Activated naive CD4-positive, alpha-beta T cell treated with anti-CD3 and anti-CD28 coated beads, Interleukin-2, amount 50 U/mL, for 72 hours (primary cell): Measurements from ENCODE around the gene RCN1. TPM values are rescaled to one million over a fixed set of nuclear protein-coding genes. Genes with fewer than 3 reads are reported as not detected.

Experiments used
- ATAC-seq, 2 donors: fragments of 150-1000 bp; cut with Tn5 transposase; 2 replicates each; pipeline ENCODE4 v1.10.0; 2021; ENCODE audit warnings: mild to moderate bottlenecking in 2 of 2, moderate library complexity in 2 of 2
- DNase-seq, 2 donors: peaks; one replicate each; pipeline ENCODE4 v3.0.0; 2021 to 2022; ENCODE audit warnings: low spot score in 2 of 2
- H3K27ac Mint-ChIP-seq, 2 donors: one replicate each; pipeline ENCODE4 v1.8.0; 2022; ENCODE audit warnings: mild to moderate bottlenecking in 2 of 2, mixed read lengths in 2 of 2
- H3K36me3 Mint-ChIP-seq, 2 donors: one replicate each; pipeline ENCODE4 v1.8.0; 2022; ENCODE audit warnings: mixed read lengths in 2 of 2
- H3K9me3 Mint-ChIP-seq, 2 donors: one replicate each; pipeline ENCODE4 v1.8.0; 2022; ENCODE audit warnings: mixed read lengths in 2 of 2
- total RNA-seq, 2 donors: library from RNA; stranded (reverse); gene quantifications; one replicate each; pipeline ENCODE4 v1.2.3, GENCODE V29; 2022

The RCN1 gene
- total RNA-seq, 2 donors from 2014 or later: 8.6 to 27.2 TPM

- Mint-ChIP-seq H3K27ac (no peak overlapping the region), H3K9me3 (peaks cover 12 to 13% of the 10 kb centered on the region in 2 donors), H3K36me3 (peaks cover 0 to 17% of the 10 kb centered on the region in 2 donors)
- ATAC-seq: no peak
- DNase-seq: no peak
Observed at GRCh38 chr11:32122200-32122599, 31.3 kb downstream of the RCN1 start.

DNA sequence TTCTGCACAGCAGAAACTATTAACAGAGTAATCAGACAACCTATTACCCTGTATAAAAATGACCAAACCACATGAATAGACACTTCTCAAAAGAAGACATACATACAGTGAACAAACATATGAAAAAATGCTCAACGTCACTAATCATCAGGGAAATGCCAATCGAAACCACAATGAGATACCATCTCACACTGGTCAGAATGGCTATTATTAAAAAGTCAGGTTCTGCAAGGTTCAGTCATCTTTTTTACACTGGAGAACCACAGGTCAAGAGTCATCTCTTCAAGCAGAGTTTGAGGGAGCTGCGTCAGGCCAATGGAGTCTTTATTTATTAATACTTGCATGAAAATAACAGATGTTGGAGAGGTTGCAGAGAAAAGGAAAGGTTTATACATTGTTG lies 40.4 kb downstream of the RCN1 start:
- Mint-ChIP-seq H3K9me3 (peaks cover 0 to 4% of the 10 kb centered on the region in 2 donors), H3K36me3 (peaks cover 0 to 8% of the 10 kb centered on the region in 2 donors), H3K27ac (no peak overlapping the region)
- DNase-seq (no peak), ATAC-seq (no peak)

GRCh38 chr11:32136657-32137056 lies 45.8 kb downstream of the RCN1 start:
- Mint-ChIP-seq H3K9me3 (no peaks in the 10 kb centered on the region), H3K27ac (no peak overlapping the region), H3K36me3 (no peaks in the 10 kb centered on the region)
- ATAC-seq: no peak
- DNase-seq: no peak

GRCh38 chr11:32137263-32137662 lies 46.4 kb downstream of the RCN1 start:
- DNase-seq: no peak
- Mint-ChIP-seq H3K36me3 (no peaks in the 10 kb centered on the region), H3K27ac (no peak overlapping the region), H3K9me3 (no peaks in the 10 kb centered on the region)
- no peak for ATAC-seq

DNA sequence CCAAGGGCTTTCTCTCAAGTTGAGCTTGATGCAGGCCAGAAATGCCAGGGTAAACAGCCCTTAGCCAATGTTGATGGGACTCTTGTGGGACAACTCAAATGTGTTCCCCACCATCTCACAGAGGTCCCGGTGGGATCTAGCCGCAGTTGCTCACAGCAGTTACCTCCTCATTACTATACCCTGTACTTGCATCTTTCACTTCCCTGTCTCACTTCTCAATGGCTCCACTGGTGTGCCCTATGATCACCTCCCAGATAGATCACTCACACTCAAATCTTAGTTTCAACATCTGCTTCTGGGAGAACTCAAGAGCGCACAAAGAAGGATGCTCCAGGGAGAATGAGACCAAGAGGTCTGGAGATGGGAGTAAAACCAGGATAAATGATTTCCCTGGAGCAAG lies 47.0 kb downstream of the RCN1 start:
- no peaks in the 10 kb centered on the region for H3K36me3 Mint-ChIP-seq
- H3K27ac Mint-ChIP-seq: no peak overlapping the region
- no peaks in the 10 kb centered on the region for H3K9me3 Mint-ChIP-seq
- DNase-seq: no peak
- ATAC-seq: no peak

DNA sequence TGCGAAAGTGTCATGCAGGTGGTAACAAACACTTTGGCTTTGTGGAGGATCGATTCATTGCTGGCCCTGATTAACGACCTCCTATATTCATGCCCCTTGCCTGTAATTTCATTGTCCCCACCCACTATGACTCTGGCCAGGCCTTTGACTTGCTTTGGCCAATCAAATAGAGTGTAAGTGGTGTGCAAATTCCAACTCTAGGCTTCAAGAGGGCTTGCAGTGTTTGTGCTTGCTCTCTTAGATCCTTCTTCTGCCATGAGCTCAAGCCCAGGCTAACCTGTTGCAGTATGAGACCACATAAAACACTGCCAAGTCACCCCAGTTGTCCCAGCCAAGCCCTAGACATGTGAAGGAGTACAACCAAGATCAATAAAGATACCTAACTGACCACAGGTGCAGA lies 48.0 kb downstream of the RCN1 start:
- DNase-seq (no peak), ATAC-seq (no peak)
- Mint-ChIP-seq H3K27ac (no peak overlapping the region), H3K9me3 (no peaks in the 10 kb centered on the region), H3K36me3 (no peaks in the 10 kb centered on the region)

DNA sequence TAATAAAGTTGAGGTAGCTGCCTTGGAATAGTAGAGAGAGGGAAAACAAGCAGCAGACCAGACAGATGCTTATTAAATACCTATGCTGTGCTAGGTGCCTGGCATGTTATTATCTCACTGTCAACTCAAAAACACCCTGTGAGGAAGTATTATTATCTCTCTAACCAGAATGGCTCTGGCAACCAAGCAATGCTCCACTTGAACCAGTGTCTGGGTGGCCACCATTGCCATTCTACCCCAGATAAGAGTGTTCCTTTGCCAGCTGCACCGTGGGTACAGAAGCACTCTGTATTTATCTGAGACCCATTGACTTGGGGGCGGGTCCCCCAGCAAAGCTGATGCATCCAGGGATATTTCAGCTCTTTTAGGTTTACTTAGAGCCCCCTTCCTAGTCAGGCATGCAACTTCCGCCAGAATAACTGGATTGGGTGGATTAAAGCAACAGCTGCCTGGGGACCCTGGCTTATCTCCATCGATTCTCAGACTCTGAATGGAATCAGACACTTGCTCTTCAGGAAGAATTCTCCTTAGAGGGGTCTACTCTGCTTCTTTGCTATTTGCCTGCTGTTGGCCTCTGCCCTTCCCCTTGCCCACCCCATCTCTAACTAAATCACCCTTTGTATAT lies 49.1 kb downstream of the RCN1 start:
- no peak for DNase-seq
- H3K9me3 Mint-ChIP-seq: no peaks in the 10 kb centered on the region
- no peaks in the 10 kb centered on the region for H3K36me3 Mint-ChIP-seq
- no peak for ATAC-seq
- no peak overlapping the region for H3K27ac Mint-ChIP-seq

- DNase-seq (no peak), ATAC-seq (no peak)
- no peak overlapping the region for H3K27ac Mint-ChIP-seq
- H3K9me3 Mint-ChIP-seq: peaks cover 0 to 3% of the 10 kb centered on the region in 2 donors
- no peaks in the 10 kb centered on the region for H3K36me3 Mint-ChIP-seq
Observed at GRCh38 chr11:32141745-32142546, 51.1 kb downstream of the RCN1 start.

DNA sequence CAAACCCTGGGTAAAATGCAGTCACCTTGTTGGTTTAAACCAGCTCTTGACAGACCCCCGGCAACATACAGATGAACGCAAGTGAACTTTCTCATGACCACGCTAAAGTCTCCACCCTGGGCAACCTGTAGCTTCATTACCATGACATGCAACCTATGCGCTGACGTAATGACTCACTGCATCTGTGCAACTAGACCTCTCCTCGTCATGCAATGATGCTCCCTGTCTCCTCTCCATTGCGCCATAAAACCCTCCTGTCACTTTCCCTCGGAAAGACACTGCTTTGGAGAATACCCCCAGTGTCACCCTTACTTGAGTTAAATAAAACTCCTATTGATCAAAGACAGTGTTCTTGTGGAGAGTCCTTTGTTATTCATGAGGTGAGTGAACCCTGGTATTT lies 52.5 kb downstream of the RCN1 start:
- H3K27ac Mint-ChIP-seq: no peak overlapping the region
- DNase-seq (no peak), ATAC-seq (no peak)
- H3K9me3 Mint-ChIP-seq: peaks cover 0 to 3% of the 10 kb centered on the region in 2 donors
- H3K36me3 Mint-ChIP-seq: no peaks in the 10 kb centered on the region

- no peak for ATAC-seq
Observed at GRCh38 chr11:32145282-32145681, 54.4 kb downstream of the RCN1 start.

DNA sequence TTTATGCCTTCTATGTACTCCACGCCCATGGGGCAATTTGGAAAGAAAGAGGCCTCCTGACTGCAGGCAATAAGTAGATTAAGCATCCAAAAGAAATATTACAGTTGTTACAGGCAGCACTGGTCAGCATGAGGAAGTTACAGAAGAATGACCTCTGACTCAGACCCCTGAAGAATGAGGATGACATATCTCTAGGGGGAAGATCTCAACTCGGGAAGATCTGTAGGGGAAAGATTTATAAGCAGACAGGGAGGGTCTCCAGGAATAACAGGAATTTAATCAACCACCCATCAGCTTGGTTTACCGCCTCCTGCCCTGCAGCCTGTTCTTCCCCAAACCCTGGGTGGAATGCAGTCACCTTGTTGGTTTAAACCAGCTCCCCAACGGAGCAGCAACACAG lies 58.0 kb downstream of the RCN1 start:
- no peaks in the 10 kb centered on the region for H3K36me3 Mint-ChIP-seq
- no peak for ATAC-seq
- H3K27ac Mint-ChIP-seq: no peak overlapping the region
- peaks cover 0 to 3% of the 10 kb centered on the region in 2 donors for H3K9me3 Mint-ChIP-seq
- no peak for DNase-seq

More at GRCh38 chr11:32145282-32145681, 54.4 kb downstream of the RCN1 start:
- Mint-ChIP-seq H3K36me3 (no peaks in the 10 kb centered on the region), H3K9me3 (peaks cover 0 to 3% of the 10 kb centered on the region in 2 donors), H3K27ac (no peak overlapping the region)
- DNase-seq: no peak

DNA sequence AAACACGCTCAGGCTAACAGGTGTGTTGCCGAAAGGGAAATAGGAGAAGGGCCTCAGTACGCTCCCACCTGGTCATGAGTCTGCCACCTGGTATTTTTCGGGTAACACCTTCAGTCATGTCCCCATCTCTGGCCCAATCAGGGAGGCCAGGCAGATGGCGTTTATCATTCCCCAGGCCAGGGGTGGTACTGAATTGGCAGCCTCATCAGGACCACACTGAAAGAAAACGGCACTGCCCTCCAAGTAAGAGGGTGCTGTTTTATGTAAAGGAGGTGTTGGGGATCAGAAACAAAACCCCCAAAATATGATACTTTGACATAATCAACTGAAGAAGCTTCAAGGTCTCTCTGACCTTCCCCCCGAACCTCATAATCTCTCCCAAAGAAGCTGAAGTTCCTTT lies 58.9 kb downstream of the RCN1 start:
- DNase-seq (no peak), ATAC-seq (no peak)
- no peak overlapping the region for H3K27ac Mint-ChIP-seq
- no peaks in the 10 kb centered on the region for H3K36me3 Mint-ChIP-seq
- peaks cover 0 to 3% of the 10 kb centered on the region in 2 donors for H3K9me3 Mint-ChIP-seq

DNA sequence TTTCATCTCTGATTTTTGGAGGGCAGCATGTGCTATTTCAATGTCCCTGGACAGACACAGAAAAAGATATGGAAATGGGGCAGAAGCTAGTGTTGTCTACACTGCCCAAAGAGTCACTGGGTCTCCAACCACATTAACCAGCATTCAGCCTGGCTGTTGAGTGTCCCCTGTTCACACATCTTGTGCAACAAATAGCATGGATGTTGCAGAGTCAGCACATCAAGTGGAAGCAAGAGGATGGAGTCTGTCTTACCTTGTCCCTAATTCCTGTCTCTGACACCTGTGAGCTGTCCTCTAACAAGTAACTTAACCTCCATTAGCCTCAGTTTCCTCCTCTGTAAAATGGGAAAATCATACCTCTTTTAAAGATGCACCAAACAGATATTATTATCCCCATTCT lies 60.2 kb downstream of the RCN1 start:
- no peak overlapping the region for H3K27ac Mint-ChIP-seq
- H3K9me3 Mint-ChIP-seq: peaks cover 0 to 3% of the 10 kb centered on the region in 2 donors
- no peaks in the 10 kb centered on the region for H3K36me3 Mint-ChIP-seq
- DNase-seq (no peak), ATAC-seq (no peak)

- H3K9me3 Mint-ChIP-seq: peaks cover 0 to 5% of the 10 kb centered on the region in 2 donors
- H3K27ac Mint-ChIP-seq: no peak overlapping the region
- H3K36me3 Mint-ChIP-seq: no peaks in the 10 kb centered on the region
- DNase-seq (no peak), ATAC-seq (no peak)
Observed at GRCh38 chr11:32152216-32152615, 61.3 kb downstream of the RCN1 start.

DNA sequence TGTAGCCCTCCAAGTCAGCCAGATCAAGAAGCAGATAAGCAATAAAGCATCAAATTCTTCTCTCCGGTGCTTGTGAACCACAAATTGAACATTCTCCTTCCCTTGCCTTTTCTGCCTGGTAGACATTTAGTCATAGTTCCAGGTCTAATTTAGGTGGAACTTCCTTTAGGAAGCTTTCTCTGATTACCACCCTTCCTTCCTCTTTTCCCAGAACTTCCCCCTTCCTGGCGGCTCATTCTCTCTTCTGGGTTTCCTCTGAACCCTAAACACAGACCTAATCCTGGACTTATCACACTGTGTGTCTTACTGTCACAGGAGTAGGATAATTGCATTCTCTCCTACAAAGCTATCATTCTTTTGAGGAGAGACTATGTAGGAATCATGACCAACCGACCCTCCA lies 61.9 kb downstream of the RCN1 start:
- Mint-ChIP-seq H3K27ac (no peak overlapping the region), H3K9me3 (peaks cover 0 to 5% of the 10 kb centered on the region in 2 donors), H3K36me3 (no peaks in the 10 kb centered on the region)
- DNase-seq: no peak
- no peak for ATAC-seq

- DNase-seq: no peak
- ATAC-seq: no peak
- H3K27ac Mint-ChIP-seq: no peak overlapping the region
- H3K9me3 Mint-ChIP-seq: peaks cover 0 to 5% of the 10 kb centered on the region in 2 donors
- H3K36me3 Mint-ChIP-seq: no peaks in the 10 kb centered on the region
Observed at GRCh38 chr11:32153747-32154146, 62.9 kb downstream of the RCN1 start.

- DNase-seq (no peak), ATAC-seq (no peak)
- peaks cover 0 to 5% of the 10 kb centered on the region in 2 donors for H3K9me3 Mint-ChIP-seq
Observed at GRCh38 chr11:32154275-32154674, 63.4 kb downstream of the RCN1 start.

More at GRCh38 chr11:32154275-32154674, 63.4 kb downstream of the RCN1 start:
- Mint-ChIP-seq H3K36me3 (no peaks in the 10 kb centered on the region), H3K27ac (no peak overlapping the region)
